Lower leg skin (tissue), 4 donors: ENCODE measurements around the gene PGP. TPM values are rescaled to one million over a fixed set of nuclear protein-coding genes. Genes with fewer than 3 reads are reported as not detected.

ENCODE experiments used
- DNase-seq, 2 donors: peaks; one replicate each; pipeline ENCODE4 v3.0.0-alpha.2; 2019; ENCODE audit warnings: low spot score in 2 of 2
- H3K4me3 ChIP-seq: fragments of 200-600 bp; sonication (generic); 2 replicates; pipeline ENCODE4 v1.5.1; 2017; ENCODE audit warnings: mild to moderate bottlenecking, low read depth; ENCODE audit not compliant: poor library complexity, severe bottlenecking
- POLR2A ChIP-seq, 2 donors: fragments of 450-650 bp; IDR thresholded peaks; one replicate each; pipeline ENCODE4 v1.6.1; 2016 to 2017; ENCODE audit warnings: antibody characterized with exemption in 2 of 2, mild to moderate bottlenecking in 1 of 2, moderate library complexity in 1 of 2
- WGBS, 2 donors: methylation state at CpG; one replicate each; pipeline ENCODE4 v1.1.5; 2018; 5-methylcytosine and 5-hydroxymethylcytosine counted together
- intact Hi-C: fragments of 100-400 bp; cut with DNase I; formaldehyde crosslinking; loops from one replicate; pipeline ENCODE4 v1.15.0; 2023; ENCODE audit warnings: low total_unique reads
- total RNA-seq, 4 donors: library from RNA; depleted of rRNA; stranded (reverse); fragments of >200 nt; gene quantifications; one replicate each; pipeline ENCODE4 v1.1.0, GENCODE V29; 2016
- TF ChIP-seq, protein P1 (sequence below), 3 donors: fragments of 450-650 bp; IDR thresholded peaks; one replicate each; pipeline ENCODE4 v1.5.1; 2016; ENCODE audit warnings: antibody characterized with exemption in 3 of 3, mild to moderate bottlenecking in 3 of 3, moderate library complexity in 2 of 3

The PGP gene
- total RNA-seq, 4 donors from 2014 or later: 9.6 to 19.4 (median 12.8) TPM

DNA sequence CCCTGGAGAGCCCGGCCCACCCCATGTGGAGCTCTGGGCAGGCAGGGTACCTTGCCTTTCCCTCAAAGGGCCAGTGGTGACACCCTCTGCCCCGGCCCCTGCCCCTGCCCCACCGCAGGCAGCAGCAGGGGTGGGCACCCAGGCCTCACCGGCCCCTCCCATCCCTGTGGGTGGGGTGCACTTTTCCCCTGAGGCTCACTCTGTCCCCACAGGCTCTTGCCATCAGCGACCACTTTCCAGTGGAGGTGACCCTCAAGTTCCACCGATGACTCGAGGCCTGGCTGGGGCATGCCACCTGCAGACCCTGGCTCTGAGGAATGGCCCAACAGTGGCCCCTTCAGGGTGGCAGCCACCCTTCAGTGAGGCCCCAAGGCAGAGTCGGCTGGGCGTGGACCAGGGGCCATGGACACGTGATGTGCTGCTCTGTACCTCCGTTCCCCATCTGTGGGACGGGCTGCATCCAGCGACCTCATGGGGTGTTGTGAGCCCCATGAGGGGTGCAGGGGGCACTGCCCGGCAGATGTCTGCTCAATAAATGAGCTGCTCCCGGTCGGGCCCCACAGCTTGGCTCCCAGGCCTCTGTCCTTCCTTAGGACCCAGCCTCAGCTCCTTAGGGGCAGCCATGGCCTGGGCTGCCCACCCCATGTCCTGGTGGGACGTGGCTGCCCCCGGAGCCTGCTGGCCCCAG is 23.7 kb upstream of the PGP start:
- intact Hi-C loops: loop anchor here (10.0 kb wide), 1 partner anchor 267 kb away; no protein-coding TSS in a partner anchor
- 46 to 55% methylated on average over 5 to 11 of the region's 18 CpGs for WGBS, 2 donors
- TF ChIP-seq, protein P1, sequence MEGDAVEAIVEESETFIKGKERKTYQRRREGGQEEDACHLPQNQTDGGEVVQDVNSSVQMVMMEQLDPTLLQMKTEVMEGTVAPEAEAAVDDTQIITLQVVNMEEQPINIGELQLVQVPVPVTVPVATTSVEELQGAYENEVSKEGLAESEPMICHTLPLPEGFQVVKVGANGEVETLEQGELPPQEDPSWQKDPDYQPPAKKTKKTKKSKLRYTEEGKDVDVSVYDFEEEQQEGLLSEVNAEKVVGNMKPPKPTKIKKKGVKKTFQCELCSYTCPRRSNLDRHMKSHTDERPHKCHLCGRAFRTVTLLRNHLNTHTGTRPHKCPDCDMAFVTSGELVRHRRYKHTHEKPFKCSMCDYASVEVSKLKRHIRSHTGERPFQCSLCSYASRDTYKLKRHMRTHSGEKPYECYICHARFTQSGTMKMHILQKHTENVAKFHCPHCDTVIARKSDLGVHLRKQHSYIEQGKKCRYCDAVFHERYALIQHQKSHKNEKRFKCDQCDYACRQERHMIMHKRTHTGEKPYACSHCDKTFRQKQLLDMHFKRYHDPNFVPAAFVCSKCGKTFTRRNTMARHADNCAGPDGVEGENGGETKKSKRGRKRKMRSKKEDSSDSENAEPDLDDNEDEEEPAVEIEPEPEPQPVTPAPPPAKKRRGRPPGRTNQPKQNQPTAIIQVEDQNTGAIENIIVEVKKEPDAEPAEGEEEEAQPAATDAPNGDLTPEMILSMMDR (IDR thresholded peaks at IDR 0.05): no peak
- TF ChIP-seq POLR2A (IDR thresholded peaks at IDR 0.05): no peak
- no peak for DNase-seq
- no peak overlapping the region for H3K4me3 ChIP-seq

DNA sequence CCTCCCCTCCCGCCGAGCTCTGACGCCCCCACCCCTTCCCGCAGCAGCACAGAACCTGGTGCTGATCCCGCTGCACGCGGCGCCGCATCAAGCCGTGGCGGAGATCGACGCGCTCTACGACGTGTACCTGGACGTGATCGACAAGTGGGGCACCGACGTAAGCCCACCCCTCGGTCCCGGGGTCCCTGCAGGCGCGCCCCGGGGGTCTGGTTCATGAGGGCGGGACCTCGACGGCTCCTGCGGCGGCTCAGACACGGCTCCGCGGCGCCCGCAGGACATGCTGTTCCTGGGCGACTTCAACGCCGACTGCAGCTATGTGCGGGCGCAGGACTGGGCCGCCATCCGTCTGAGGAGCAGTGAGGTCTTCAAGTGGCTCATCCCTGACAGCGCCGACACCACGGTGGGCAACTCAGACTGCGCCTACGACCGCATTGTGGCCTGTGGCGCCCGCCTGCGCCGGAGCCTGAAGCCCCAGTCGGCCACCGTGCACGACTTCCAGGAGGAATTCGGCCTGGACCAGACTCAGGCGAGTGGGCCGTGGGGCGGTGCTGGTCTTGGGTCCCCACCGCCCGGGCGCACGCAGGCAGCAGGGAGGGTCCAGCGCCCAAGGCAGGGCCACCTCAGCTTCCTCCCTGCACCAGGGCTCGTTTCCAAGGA is 23.0 kb upstream of the PGP start:
- intact Hi-C loops: loop anchor here (10.0 kb wide), 1 partner anchor 267 kb away; no protein-coding TSS in a partner anchor
- WGBS, 2 donors: 11 to 30% methylated on average over 19 to 33 of the region's 65 CpGs
- H3K4me3 ChIP-seq: no peak overlapping the region
- TF ChIP-seq, protein P1 (IDR thresholded peaks at IDR 0.05): no peak
- TF ChIP-seq POLR2A (IDR thresholded peaks at IDR 0.05): no peak
- DNase-seq: no peak

DNA sequence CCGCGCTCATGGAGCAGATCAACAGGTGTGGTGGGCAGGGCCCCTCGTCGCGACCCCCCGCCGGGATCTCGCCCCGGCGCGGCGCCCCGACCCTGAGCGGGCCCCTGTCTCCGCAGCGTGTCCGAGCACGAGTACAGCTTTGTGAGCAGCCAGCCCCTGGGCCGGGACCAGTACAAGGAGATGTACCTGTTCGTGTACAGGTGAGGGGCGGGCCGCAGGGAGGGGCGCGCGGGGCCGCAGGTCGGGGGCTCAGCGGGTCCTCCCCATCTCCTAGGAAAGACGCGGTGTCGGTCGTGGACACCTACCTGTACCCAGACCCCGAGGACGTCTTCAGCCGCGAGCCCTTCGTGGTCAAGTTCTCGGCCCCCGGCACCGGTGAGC is 22.5 kb upstream of the PGP start:
- 0% methylated on average over 1 to 6 of the region's 40 CpGs for WGBS, 2 donors
- intact Hi-C loops: loop anchor here (10.0 kb wide), 1 partner anchor 268 kb away; no protein-coding TSS in a partner anchor
- H3K4me3 ChIP-seq: no peak overlapping the region
- no peak for DNase-seq
- TF ChIP-seq POLR2A (IDR thresholded peaks at IDR 0.05): no peak
- TF ChIP-seq, protein P1 (IDR thresholded peaks at IDR 0.05): no peak

DNA sequence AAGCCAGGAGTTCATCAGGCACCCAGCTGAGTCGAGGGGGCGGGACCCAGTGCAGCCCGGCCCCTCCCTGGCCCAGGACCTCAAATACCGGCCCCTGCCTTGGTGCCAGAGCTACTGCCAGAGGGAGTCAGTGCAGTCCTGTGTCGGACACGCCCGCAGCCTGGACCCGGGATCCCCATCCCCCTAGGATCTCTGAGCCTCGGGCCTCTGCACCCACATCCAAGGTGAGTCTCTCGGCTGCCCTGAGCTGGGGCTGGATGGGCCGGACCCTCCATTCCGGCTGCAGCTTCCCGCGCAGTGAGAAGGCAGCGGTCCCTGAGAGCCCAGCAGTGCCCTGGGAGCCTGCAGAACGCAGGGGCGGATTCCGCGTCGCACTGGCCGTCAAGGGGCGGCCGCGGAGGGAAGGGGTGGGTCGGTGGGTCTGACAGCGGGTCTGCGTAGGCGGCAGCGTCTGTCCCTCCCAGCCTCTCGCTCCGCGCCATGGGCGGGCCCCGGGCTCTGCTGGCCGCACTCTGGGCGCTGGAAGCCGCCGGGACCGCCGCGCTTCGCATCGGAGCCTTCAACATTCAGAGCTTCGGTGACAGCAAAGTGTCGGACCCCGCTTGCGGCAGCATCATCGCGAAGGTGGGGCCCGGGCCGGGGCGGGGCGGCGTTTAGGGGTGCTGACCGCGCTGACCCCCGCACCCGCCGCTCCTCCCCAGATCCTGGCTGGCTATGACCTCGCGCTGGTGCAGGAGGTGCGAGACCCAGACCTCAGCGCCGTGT is 21.9 kb upstream of the PGP start, which contains the start of gene DNASE1L2:
TSS of gene DNASE1L2 (plus strand) at position 108 of the 765 bp plus-strand sequence. CDS start at position 481, 373 bp downstream.
- no peak within 1 kb of the TSS for H3K4me3 ChIP-seq
- TF ChIP-seq POLR2A (IDR thresholded peaks at IDR 0.05): no peak
- TF ChIP-seq, protein P1 (IDR thresholded peaks at IDR 0.05): no peak
- WGBS, 2 donors: 0 to 1% methylated on average over 15 to 31 of the region's 64 CpGs
- DNase-seq: no peak
- intact Hi-C loops: loop anchor here (10.0 kb wide), 1 partner anchor 268 kb away; no protein-coding TSS in a partner anchor

DNA sequence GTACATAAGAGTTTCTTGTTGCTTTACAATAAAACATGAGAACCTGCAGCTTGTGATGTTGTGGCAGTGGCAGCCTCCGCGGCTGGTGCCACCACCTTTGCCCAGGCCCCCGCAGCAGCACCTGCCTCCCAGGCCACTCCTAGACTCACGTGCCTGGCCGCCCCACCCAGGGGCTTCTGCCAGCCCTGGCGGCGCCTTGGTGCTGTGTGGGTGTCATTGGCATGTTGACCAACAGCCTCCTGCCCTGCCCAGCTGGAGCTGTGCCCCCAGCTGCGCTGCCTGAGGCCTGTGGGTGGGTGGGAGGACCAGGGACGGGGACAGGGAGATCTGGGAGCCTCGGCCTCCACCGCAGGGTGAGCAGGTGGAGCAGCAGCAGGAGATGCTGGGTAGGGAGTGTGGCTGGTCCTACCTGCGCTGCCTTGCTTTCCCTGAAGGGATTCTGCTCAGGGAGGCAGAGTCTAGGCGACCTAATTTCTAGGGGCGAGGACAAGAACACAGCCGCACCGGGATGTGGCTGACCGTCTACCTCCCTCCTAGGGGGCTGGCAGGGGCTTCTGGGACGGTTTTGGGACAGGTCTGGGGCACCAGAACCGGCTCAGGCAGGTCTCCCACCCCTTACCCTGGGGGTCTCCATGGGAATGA is 21.2 kb upstream of the PGP start:
- H3K4me3 ChIP-seq: no peak overlapping the region
- intact Hi-C loops: loop anchor here (10.0 kb wide), 1 partner anchor 269 kb away; no protein-coding TSS in a partner anchor
- whole genome bisulfite sequencing, 2 donors: 41 to 46% methylated on average over 9 to 19 of the region's 19 CpGs
- no peak for DNase-seq
- TF ChIP-seq, protein P1 (IDR thresholded peaks at IDR 0.05): no peak
- no peak for TF ChIP-seq POLR2A (IDR thresholded peaks at IDR 0.05)
